HG02970 (cell line): ENCODE results near the gene PPP2R1B.

Source experiments
- ATAC-seq: cut with Tn5 transposase; IDR thresholded peaks from one replicate; pipeline ENCODE4 v1.9.1; 2021; ENCODE audit warnings: mild to moderate bottlenecking, moderate library complexity, moderate number of reproducible peaks; ENCODE audit not compliant: unreplicated experiment, low FRiP score

Gene PPP2R1B

DNA sequence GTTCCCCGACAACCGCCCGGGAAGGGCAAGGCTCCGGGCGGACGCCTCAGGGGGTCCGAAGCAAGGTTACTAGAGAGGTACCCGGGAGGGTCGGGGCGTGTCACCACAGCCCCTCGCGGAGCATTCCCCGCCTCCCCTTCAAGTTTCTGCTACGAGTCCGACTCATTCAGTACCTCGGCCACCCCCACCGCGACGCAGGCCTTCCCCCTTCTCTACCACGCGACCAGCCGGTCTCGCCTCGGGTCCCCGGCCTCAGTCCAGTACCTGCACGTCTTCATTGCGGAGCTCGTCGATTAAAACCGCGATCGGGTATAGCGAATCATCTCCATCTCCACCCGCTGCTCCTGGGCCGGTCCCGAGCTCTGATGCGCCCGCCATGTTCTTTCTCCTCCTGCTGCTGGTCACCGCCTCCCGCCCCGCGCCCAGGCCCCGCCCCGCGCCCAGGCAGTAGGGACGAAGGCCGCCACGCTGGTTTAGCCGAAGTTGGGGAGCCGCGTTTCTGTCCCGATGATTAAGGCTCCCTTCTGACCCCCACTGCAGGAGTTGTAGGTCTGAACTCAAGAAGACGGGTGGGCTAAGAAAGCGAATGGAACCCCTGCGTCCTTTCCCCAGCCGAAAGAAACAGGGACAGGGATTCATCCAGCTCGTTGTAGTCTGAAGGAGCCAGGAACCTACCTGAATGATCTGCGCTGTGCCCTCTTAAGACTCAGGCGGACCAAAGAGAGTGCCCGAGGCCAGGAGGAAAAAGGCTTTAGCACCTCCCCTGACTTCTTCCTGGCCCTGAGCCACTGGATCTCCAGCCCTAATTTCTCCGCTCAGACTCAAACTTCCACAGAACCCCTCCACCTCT is at the start of gene PPP2R1B:
Gene PPP2R1B (minus strand): TSS at position 406 of the 850 bp plus-strand sequence. CDS start 28 bp downstream, at position 378.
- peak; percentile 68 for ATAC-seq

DNA sequence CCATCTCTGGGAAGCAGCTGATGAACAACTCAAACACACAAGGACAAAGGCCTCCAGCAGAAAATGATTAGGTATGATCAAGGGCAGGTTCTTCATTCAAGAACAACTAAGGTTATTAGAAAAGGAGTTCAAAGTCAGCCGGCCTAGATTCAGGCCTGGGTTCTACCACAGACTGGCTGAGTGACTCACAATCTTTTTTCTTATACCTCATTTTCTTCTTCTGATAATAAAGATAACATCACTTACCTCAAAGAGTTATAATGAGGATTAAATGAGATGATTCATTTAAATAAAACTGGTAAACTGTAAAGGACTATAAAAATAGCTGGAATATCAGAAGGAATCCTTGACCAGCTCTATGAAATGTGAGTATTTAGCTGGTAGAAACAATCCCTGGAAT is 49.3 kb upstream of the PPP2R1B start:
- no peak for ATAC-seq

DNA sequence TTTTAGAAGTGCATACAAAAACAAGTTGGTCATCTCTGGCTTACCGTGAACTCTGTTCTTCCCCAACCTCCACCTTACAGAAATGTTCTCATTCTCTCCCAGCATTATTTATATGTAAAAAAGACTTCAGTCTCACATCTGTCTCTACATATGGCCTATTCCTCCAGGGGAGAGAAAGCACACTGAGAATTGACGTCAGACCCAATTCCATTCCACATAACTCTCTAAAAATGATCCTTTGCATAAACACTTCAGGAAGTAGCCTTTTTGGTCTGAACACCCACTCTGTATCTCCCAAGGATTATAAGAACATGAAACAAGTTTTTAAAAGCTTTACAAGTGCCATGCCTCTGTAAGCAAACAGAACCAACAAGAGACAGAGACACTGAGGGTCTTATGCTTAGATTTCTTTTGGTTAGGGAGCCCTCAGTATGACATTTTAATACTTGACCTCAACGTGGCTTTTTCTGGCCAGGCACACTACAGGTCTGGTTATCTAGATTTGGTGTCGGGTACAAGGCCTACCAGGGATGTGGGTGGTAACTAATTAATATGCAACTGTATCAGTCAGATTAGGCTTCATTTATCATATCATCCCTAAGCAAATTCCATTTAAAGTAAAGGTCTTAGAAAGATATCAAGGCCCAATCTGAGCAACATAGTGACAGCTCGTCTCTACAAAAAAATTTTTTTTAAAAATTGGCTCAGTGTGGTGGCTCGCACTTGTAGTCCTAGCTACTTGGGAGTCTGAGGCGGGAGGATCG is 48.5 kb upstream of the PPP2R1B start:
- no peak for ATAC-seq

DNA sequence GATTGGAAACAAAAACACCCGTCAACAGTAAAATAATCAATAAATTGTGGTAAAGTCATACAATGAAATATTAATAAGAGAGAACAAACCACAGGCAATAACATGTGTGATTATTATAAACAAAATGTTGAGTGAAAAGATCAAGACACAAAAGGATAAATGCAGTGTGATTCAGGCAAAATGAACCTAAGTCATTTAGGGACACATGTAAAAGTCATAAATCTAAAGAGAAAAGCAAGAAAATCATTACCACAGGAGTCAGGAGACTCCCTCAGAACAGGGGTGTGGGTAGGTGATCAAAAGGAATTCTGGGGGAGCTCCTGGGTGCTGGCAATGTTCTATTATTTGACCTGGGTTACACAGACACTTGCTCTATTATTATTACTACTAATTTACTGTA is 47.9 kb upstream of the PPP2R1B start:
- ATAC-seq: no peak

DNA sequence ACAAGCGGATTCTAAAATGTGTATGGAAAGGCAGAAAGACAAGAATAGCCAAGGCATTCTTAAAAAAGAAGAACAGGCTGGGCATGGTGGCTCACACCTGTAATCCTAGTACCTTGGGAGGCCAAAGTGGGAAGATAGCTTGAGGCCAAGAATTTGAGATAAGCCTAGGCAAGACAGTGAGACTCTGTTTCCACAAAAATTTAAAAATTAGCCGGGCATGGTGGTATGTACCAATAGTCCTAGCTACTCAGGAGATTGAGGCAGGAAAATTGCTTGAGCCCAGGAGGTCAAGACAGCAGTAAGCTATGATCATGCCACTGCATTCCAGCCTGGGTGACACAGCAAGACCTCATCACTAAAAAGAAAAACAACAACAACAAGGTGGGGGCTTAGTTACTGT is 46.0 kb upstream of the PPP2R1B start:
- no peak for ATAC-seq

DNA sequence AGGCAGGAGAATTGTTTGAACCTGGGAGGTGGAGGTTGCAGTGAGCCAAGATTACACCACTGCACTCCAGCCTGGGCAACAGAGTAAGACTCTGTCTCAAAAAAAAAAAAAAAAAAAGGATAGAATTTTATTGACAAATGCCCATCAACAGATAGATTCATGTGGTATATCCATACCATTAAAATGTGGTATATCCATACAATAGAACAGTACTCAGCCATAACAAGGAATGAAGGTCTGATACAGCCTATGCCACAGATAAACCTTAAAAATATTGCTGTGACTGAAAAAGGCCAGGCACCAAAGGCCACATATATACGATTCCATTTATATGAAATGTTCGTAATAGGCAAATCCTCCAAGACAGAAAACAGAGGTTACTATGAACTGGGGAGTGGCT is 45.3 kb upstream of the PPP2R1B start:
- no peak for ATAC-seq

DNA sequence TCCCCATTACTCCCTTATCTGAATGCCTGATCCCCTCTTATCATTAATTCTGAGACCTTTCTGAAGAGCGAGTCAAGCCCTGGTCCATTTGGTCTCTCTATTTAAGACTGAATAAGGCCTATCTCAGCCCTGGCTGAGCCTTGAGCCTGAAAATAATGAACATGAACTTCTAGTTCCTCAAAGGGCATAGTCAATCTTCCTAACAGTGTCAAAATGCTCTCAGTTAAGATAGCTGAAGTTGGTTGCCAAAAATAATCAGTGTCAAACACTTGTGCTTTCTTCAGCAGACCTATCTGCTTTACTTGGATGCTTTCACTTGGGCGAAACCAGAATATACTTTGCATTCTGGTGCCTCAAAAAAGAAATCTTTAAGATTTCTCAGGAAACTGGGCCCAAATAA is 42.6 kb upstream of the PPP2R1B start:
- no peak for ATAC-seq

DNA sequence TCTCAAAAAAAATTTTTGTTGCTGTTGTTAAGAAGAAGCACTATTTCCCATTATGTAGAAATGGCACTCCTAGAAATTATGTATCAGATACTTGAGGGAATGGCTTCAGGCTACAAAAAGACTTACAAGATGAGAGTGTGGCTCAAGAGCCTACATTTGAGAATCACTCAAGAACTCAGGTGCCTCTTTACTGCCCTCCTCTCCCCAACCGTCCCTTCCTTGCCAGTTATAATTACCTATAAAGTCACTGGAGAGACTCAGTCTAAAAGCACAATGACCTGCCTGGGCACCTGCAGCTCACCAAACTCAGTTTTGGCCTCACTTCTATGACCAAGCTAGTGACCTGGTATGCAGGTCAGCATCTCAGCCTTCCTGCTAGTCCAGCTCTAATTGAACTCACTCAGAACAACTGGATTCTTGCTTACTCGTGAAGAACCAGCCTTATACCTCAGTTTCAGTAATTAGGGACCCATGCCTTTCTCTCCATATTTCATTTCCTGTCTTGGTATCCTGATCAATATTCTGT is 41.9 kb upstream of the PPP2R1B start:
- ATAC-seq: no peak

DNA sequence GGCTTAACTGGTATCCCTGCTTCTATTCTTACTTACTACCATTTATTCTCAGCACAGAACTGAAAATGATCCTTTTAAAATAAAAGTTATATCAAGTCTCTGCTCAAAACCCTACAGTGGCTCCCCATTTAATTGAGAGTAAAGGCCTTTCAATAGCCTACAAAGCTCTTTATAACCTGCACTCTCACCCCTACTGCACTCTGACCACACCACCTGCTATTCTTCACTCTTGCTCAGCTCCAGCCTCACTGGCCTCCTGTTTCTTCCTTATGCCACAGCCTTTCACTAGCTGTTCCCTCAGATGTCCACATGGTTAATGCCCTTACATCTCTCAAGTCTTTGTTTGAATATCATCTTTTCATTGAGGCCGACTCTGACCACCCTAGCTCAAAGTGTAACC is 40.9 kb upstream of the PPP2R1B start:
- no peak for ATAC-seq

DNA sequence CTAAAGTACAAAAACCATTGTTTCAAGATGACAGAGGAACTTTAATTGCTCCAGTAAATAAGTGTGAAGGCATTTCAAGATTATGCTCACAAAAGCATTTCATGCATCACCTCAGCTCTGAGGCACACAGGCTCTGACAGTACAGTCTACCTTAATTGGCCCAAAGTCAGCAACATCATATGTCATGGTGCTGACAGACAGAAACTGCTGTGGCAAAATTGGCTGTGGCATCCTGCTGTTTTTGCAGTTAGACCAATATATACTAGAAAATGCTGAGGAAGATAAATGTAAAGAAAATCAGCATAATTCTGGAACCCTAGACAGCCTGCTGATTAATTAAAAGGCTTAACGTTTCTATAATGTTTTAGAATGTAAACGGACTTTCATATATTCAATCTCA is 34.9 kb upstream of the PPP2R1B start:
- no peak for ATAC-seq

DNA sequence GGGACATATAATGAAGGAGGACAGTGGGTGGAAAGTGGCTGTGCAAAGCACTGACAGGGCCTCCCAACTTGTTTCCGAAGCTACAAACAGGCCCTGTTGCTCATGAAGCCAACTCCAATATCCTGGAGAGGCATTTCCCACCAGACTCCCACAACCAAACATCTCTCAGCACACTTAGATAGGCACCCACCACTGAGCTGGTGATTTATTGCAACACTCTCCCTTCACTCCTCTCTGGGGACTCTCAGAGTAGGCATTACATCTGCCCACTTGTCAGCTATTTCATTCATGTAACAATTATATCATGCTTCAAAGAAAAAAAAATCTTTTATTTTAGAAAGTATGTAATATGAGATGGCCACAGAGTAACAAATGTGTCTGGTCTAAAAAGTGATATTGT is 32.1 kb upstream of the PPP2R1B start:
- no peak for ATAC-seq

DNA sequence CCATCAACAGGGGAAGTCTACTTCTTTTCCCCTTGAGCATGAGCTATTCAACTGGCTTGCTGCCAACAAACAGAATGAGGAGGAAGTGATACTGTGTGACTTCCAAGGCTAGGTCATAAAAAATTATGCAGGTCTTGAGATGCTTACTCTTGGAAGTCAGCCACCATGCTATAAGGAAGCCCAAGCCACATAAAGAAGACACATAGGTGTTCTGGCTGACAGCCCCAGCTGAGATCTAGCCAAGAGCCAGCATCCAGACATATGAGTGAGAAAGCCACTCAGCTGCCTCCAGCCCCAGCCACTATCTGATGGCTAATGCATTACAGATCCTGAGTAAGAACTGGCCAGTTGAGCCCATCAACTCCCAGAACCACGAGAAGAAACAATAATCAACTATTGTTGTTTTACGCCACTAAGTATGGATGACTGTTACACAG is 31.0 kb upstream of the PPP2R1B start:
- ATAC-seq: no peak

DNA sequence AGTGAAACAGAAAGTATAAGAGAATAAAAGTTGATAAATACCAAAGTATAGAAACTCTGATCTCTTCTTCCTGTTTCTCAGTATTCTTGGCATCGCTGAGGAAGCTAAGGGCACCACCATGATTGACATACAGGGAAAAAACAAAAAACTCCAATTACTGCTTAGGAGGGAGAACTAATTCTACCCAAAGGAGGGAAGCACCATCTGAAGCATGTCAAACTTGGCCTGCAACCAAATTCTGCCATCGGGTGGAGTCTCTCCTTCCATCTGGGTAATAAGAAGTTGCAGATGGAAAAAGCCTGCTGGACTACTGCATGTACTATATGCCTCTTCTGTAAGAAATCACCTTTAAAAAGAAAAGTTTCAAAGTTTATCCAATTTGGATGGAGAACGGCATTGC is 30.5 kb upstream of the PPP2R1B start:
- ATAC-seq: no peak

DNA sequence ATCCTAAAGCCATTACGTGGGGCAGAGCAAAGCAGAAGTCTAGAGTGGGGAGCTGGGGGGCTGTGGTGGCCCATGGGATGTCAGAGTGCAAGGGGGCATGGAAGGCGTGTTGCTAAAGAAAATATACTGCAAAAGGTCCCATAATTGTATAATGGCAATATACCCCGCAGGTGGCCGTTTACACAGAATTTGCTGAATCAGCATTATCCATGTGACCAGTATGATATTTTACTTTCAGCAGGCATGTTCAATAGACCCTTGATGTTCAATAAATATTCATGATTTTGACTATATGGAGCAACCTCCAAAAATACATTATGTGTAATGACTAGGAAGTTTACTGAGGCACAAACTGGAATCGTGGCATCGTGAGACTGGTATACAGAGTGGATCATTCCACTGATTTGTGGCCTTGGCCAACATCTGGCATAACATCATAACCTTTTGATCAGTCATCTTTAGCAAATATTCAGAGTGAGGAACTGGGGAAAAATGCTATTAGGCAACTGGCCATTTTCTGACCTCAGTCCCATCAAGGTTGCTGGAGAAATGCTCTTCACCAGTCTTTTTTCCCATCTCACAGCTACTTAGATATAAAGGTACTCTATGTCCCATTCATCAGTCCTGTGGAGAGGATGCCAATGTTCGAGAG is 29.3 kb upstream of the PPP2R1B start:
- no peak for ATAC-seq

DNA sequence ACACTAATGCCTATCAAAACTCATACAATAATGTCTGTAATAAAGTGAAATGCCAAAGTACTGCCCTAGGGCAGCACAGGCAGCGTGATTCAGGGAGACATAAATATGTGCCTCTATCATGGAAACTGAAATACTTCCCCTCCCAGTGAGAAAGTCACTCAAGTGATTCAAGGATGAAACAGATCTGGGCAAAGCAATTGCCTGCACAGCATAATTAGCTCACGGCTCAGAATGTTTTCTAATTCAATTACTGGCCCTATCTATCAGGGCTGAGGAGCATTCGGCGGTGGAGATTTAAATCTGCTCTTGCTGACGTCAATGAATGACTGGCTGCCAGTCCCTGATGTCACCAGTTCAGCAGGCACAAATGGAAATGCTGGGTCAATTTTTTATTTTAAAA is 27.7 kb upstream of the PPP2R1B start:
- no peak for ATAC-seq

DNA sequence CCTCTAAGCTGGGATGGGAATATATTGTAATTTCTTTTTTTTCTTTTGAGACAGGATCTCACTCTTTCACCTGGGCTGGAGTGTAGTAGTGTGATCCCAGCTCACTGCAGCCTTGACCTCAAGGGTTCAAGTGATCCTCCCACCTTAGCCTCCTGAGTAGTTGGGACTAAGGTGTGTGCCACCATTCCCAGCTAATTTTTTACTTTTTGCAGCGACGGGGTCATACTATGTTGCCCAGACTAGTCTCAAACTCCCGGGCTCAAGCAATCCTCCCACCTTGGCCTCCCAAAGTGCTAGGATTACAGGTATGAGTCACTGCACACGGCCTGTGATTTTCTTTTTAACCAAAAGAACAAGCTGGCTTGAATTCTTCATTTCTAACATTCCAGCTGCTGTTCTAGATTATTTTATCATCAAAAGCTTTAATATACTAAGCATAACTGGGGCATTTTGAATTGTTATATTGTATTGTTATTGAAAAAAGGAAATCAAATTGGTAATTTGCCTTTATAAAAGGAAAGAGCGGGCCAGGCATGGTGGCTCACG is 26.8 kb upstream of the PPP2R1B start:
- no peak for ATAC-seq

DNA sequence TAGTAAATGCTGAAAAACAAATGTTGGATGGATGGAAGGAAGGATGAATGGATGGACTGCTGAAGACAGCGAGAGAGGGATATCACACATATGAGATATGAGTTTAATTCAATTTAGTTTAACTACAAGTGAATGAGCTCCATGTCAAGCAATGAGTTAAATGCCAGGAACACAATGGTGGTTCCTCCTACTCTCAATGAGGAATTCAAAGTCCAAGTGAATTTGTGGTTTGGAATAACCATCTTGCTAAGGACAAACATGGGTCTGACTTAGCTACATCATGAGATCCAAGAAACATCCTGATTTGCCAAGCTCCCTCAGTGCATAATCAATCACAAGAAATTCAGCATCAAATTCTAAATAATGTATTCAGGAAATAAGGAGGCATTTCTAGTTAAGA is 26.1 kb upstream of the PPP2R1B start:
- ATAC-seq: no peak

DNA sequence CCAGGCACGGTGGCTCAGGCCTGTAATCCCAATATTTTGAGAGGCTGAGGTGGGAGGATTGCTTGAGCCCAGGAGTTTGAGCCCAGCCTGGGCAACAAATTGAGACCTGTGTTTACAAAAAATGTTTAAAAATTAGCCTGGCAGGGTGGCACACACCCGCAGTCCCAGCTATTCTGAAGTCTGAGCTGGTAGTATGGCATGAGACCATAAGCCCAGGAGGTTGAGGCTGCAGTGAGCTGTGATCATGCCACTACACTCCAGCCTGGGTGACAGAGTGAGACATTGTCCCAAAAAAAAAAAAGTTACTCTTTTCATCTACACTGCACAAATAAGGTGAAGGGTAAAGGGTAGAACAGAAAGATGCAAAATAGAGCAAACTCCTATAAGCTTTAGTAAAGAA is 22.3 kb upstream of the PPP2R1B start:
- no peak for ATAC-seq

DNA sequence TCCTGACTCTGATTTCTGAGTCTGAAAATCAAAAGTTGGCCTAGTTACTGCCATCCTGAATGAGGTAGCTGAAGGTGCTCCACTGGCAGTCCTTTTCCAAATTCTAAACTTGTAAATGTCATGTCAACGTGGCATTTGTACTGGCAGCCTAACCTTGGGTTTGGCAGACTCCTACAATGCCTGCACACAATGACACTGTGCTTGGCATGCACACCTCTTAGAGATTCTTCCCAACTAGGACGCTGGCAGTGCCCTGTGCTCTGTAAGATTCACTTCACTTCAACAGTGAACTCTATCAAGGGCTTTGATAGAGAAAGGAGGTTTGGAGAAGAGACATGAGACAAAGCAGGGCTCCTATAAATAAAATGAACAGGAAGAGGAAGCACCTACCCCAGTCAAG is 21.9 kb upstream of the PPP2R1B start:
- ATAC-seq: no peak

DNA sequence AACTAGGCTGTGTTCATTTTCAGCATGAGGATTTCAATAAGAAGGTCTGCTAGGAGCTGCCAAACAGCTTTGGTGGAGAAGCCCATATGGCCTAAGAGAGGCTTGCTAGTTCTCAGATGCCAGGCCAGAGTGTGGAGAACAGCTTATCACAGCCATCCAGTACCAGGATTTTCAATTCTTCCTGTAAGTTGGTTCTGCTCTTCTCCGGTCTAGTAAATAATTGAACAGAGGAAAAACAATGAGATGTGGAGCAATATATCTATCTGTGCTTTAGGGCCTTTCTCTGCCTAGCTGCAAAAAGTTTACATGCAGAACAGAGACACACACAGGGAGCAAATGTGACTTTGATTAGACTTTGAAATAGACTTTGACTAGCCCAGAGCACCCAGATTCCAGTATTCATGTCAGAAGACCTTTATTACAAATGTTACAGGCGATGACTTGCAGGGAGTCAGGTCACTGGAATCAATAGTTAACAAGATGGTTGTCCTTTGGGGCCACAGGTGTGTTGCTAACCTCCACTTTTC is 19.8 kb upstream of the PPP2R1B start:
- no peak for ATAC-seq

DNA sequence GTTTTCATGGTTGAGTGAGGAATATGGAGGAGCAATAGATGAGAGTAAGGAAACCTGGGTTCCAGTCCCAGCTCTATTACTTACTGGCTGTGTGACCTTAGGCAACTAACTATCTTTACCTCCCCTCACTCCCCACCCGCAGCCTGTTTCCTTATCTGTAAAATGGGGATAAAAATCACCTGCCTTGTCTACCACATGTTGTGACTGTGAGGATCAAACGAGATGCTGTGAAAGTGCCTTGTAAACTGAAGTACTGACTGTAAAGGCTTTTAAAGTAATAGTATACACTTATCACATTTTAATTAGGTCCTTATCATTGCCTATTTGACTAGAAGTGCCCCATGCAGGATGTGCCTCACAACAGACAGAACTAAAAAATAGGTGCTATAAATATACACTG is 18.9 kb upstream of the PPP2R1B start:
- no peak for ATAC-seq
